ENCODE data around the gene CALM1. TPM values are rescaled to one million over a fixed set of nuclear protein-coding genes. Genes with fewer than 3 reads are reported as not detected.

The CALM1 gene
- polyA plus RNA-seq, 1 donor from 2014 or later, result 373 TPM

- no peaks in the 10 kb centered on the region for H3K9me3 ChIP-seq (ENCODE audit: low read length)
- H3K27me3 ChIP-seq (ENCODE audit: insufficient read depth, low read depth, low read length), result no peaks in the 10 kb centered on the region
- H3K4me2 ChIP-seq (ENCODE audit: low read length), result no peak overlapping the region
- H3K4me3 ChIP-seq (ENCODE audit: low read length), result no peak overlapping the region
- H3K27ac ChIP-seq (ENCODE audit: low read length), result no peak overlapping the region
- H4K20me1 ChIP-seq (ENCODE audit: insufficient read depth), result no peaks in the 10 kb centered on the region
- H2AFZ ChIP-seq (ENCODE audit: low read depth, low read length), result no peak overlapping the region
- H3K79me2 ChIP-seq (replicated peaks; ENCODE audit: insufficient read depth, low read length), result no peaks in the 10 kb centered on the region
- no peaks in the 10 kb centered on the region for H3K9me2 ChIP-seq (ENCODE audit: insufficient read depth, low read length)
- H3K9ac ChIP-seq (ENCODE audit: low read length), result no peak overlapping the region
- no peaks in the 10 kb centered on the region for H3F3A ChIP-seq (ENCODE audit: insufficient read depth, low read length, poor library complexity, severe bottlenecking)
- TF ChIP-seq CTCF (IDR thresholded peaks at IDR 0.05; ENCODE audit: poor library complexity, severe bottlenecking), result no peak
- no peak for TF ChIP-seq EZH2 (IDR thresholded peaks at IDR 0.05; ENCODE audit: borderline replicate concordance, insufficient read depth, low read length, poor library complexity, severe bottlenecking)
- no peaks in the 10 kb centered on the region for H3K36me3 ChIP-seq (ENCODE audit: insufficient read depth, low read length)
Measured at GRCh38 chr14:90374813-90375212, 22.0 kb upstream of the CALM1 start.

GRCh38 chr14:90375934-90376333, 20.9 kb upstream of the CALM1 start:
- Histone ChIP-seq H3K27ac (ENCODE audit: low read length) (no peak overlapping the region), H3K4me2 (ENCODE audit: low read length) (no peak overlapping the region), H2AFZ (ENCODE audit: low read depth, low read length) (no peak overlapping the region), H3K79me2 (replicated peaks; ENCODE audit: insufficient read depth, low read length) (no peaks in the 10 kb centered on the region), H3F3A (ENCODE audit: insufficient read depth, low read length, poor library complexity, severe bottlenecking) (no peaks in the 10 kb centered on the region), H3K27me3 (ENCODE audit: insufficient read depth, low read depth, low read length) (no peaks in the 10 kb centered on the region), H4K20me1 (ENCODE audit: insufficient read depth) (no peaks in the 10 kb centered on the region), H3K36me3 (ENCODE audit: insufficient read depth, low read length) (no peaks in the 10 kb centered on the region), H3K9me3 (ENCODE audit: low read length) (no peaks in the 10 kb centered on the region), H3K9me2 (ENCODE audit: insufficient read depth, low read length) (no peaks in the 10 kb centered on the region), H3K9ac (ENCODE audit: low read length) (no peak overlapping the region), H3K4me3 (ENCODE audit: low read length) (no peak overlapping the region)
- TF ChIP-seq CTCF (IDR thresholded peaks at IDR 0.05; ENCODE audit: poor library complexity, severe bottlenecking), result no peak
- TF ChIP-seq EP300 (conservative IDR thresholded peaks at IDR 0.05; ENCODE audit: poor library complexity, severe bottlenecking), result no peak
- no peak for TF ChIP-seq EZH2 (IDR thresholded peaks at IDR 0.05; ENCODE audit: borderline replicate concordance, insufficient read depth, low read length, poor library complexity, severe bottlenecking)
- TF ChIP-seq, protein P1, sequence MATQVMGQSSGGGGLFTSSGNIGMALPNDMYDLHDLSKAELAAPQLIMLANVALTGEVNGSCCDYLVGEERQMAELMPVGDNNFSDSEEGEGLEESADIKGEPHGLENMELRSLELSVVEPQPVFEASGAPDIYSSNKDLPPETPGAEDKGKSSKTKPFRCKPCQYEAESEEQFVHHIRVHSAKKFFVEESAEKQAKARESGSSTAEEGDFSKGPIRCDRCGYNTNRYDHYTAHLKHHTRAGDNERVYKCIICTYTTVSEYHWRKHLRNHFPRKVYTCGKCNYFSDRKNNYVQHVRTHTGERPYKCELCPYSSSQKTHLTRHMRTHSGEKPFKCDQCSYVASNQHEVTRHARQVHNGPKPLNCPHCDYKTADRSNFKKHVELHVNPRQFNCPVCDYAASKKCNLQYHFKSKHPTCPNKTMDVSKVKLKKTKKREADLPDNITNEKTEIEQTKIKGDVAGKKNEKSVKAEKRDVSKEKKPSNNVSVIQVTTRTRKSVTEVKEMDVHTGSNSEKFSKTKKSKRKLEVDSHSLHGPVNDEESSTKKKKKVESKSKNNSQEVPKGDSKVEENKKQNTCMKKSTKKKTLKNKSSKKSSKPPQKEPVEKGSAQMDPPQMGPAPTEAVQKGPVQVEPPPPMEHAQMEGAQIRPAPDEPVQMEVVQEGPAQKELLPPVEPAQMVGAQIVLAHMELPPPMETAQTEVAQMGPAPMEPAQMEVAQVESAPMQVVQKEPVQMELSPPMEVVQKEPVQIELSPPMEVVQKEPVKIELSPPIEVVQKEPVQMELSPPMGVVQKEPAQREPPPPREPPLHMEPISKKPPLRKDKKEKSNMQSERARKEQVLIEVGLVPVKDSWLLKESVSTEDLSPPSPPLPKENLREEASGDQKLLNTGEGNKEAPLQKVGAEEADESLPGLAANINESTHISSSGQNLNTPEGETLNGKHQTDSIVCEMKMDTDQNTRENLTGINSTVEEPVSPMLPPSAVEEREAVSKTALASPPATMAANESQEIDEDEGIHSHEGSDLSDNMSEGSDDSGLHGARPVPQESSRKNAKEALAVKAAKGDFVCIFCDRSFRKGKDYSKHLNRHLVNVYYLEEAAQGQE (IDR thresholded peaks at IDR 0.05; ENCODE audit: borderline replicate concordance), result no peak
- TF ChIP-seq MXI1 (conservative IDR thresholded peaks at IDR 0.05; ENCODE audit: poor library complexity, severe bottlenecking), result no peak
- no peak for TF ChIP-seq SMC3 (conservative IDR thresholded peaks at IDR 0.05; ENCODE audit: poor library complexity)

Data from neural cell (in vitro differentiated cells).